ENCODE measurements around the gene ENDOV. TPM values are rescaled to one million over a fixed set of nuclear protein-coding genes. Genes with fewer than 3 reads are reported as not detected.
A peak's percentile ranks its signal among the peaks of the same experiment; 100 is the strongest.

The ENDOV gene
- total and polyA plus RNA-seq, 2 of the 13 experiments (the other 11 are each of a cell fraction or from before 2014, with no cell fraction given) = 15.1 to 17.1 TPM

GRCh38 chr17:80441133-80441578, 26.2 kb downstream of the ENDOV start (continued):
- TF ChIP-seq FOXP1 (IDR thresholded peaks at IDR 0.05) (no peak), FOXP1 (CRISPR knock-in tag; IDR thresholded peaks at IDR 0.05) (0 out of 2 replicates have a peak, but pooled peaks have one; percentile 9), MED13 (CRISPR knock-in tag; IDR thresholded peaks at IDR 0.05) (peak; percentile 70), HMG20B (CRISPR knock-in tag; conservative IDR thresholded peaks at IDR 0.05) (peak; percentile 68; the same call in 1 of the 2 replicates), SRSF1 (optimal IDR thresholded peaks at IDR 0.05; ENCODE audit: low read depth, low read length) (no peak), ZNF225 (CRISPR knock-in tag; IDR thresholded peaks at IDR 0.05) (peak; percentile 90), JUNB (CRISPR knock-in tag; IDR thresholded peaks at IDR 0.05; ENCODE audit: borderline replicate concordance) (peak; percentile 59; the same call in 1 of the 2 replicates), RBM39 (IDR thresholded peaks at IDR 0.05; ENCODE audit: low read depth, low read length, poor library complexity, severe bottlenecking) (no peak), JUN (CRISPR knock-in tag; IDR thresholded peaks at IDR 0.05) (no peak), THAP11 (CRISPR knock-in tag; IDR thresholded peaks at IDR 0.05) (peak; percentile 75), EEA1 (CRISPR knock-in tag; IDR thresholded peaks at IDR 0.05; ENCODE audit: borderline replicate concordance) (0 out of 2 replicates have a peak, but pooled peaks have one; percentile 50), ZBTB25 (CRISPR knock-in tag; IDR thresholded peaks at IDR 0.05) (peak; percentile 85), SP2 (CRISPR knock-in tag; IDR thresholded peaks at IDR 0.05) (no peak), ZNF180 (CRISPR knock-in tag; IDR thresholded peaks at IDR 0.05; ENCODE audit: borderline replicate concordance, low read depth) (no peak; the same call in 1 of the 2 replicates), ZNF678 (CRISPR knock-in tag; IDR thresholded peaks at IDR 0.05) (peak; percentile 84; the same call in 1 of the 2 replicates), ZNF333 (CRISPR knock-in tag; IDR thresholded peaks at IDR 0.05; ENCODE audit: borderline replicate concordance) (peak; percentile 96; the same call in 1 of the 2 replicates), HDAC2 (CRISPR knock-in tag; IDR thresholded peaks at IDR 0.05) (peak; percentile 77), ZNF580 (CRISPR knock-in tag; IDR thresholded peaks at IDR 0.05; ENCODE audit: borderline replicate concordance, low read depth) (peak; percentile 99), ZNF276 (CRISPR knock-in tag; IDR thresholded peaks at IDR 0.05; ENCODE audit: low read depth) (peak; percentile 71; the same call in 1 of the 2 replicates), CBX1 (IDR thresholded peaks at IDR 0.05; ENCODE audit: low read depth) (no peak), HNRNPL (IDR thresholded peaks at IDR 0.05; ENCODE audit: low read depth, low read length) (no peak), CREM (IDR thresholded peaks at IDR 0.05) (no peak), CREM (CRISPR knock-in tag; IDR thresholded peaks at IDR 0.05) (no peak), MEF2D (CRISPR knock-in tag; IDR thresholded peaks at IDR 0.05) (peak; percentile 91), RFX3 (CRISPR knock-in tag; IDR thresholded peaks at IDR 0.05) (no peak; the same call in 1 of the 2 replicates), KDM2A (CRISPR knock-in tag; IDR thresholded peaks at IDR 0.05; ENCODE audit: borderline replicate concordance, low read depth) (peak; percentile 80; the same call in 1 of the 2 replicates), THRA (CRISPR knock-in tag; IDR thresholded peaks at IDR 0.05; ENCODE audit: borderline replicate concordance) (peak; percentile 88), E2F5 (CRISPR knock-in tag; conservative IDR thresholded peaks at IDR 0.05) (peak; percentile 86)
